ENCODE measurements around the gene DDHD1.

DDHD1 gene

DNA sequence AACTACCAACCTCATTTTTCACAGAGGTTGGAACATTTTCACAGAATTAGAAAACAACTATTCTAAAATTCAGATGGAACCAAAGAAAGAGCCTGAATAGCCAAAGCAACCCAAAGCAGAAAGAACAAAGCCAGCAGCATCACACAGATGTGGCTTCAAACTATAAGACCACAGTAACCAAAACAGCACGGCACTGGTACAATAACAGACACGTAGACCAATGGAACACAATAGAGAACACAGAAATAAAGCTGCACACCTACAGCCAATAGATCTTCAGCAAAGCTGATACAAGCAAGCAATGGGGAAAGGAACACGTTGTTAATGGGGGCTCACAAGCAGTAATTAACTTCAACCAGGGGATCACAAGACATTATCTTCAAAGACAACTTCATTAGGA lies 114.5 kb downstream of the DDHD1 start:
- no peak for DNase-seq (ENCODE audit: extremely low read depth, insufficient read length)
- H3K27me3 ChIP-seq (replicated peaks; ENCODE audit: control insufficient read depth, insufficient read depth, low read length): no peaks in the 10 kb centered on the region
- H3K4me3 ChIP-seq (replicated peaks; ENCODE audit: low read depth, low read length): no peak overlapping the region
- TF ChIP-seq, protein P1, sequence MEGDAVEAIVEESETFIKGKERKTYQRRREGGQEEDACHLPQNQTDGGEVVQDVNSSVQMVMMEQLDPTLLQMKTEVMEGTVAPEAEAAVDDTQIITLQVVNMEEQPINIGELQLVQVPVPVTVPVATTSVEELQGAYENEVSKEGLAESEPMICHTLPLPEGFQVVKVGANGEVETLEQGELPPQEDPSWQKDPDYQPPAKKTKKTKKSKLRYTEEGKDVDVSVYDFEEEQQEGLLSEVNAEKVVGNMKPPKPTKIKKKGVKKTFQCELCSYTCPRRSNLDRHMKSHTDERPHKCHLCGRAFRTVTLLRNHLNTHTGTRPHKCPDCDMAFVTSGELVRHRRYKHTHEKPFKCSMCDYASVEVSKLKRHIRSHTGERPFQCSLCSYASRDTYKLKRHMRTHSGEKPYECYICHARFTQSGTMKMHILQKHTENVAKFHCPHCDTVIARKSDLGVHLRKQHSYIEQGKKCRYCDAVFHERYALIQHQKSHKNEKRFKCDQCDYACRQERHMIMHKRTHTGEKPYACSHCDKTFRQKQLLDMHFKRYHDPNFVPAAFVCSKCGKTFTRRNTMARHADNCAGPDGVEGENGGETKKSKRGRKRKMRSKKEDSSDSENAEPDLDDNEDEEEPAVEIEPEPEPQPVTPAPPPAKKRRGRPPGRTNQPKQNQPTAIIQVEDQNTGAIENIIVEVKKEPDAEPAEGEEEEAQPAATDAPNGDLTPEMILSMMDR (IDR thresholded peaks at IDR 0.05; ENCODE audit: insufficient read depth, low read length, poor library complexity, severe bottlenecking): no peak
- peaks cover 11% of the 10 kb centered on the region for H3K36me3 ChIP-seq (ENCODE audit: control insufficient read depth, insufficient read depth, low read length)

- TF ChIP-seq, protein P1 (IDR thresholded peaks at IDR 0.05; ENCODE audit: insufficient read depth, low read length, poor library complexity, severe bottlenecking): no peak
- DNase-seq (ENCODE audit: extremely low read depth, insufficient read length): no peak
Measured at GRCh38 chr14:53037016-53037415, 116.1 kb downstream of the DDHD1 start.

DNA sequence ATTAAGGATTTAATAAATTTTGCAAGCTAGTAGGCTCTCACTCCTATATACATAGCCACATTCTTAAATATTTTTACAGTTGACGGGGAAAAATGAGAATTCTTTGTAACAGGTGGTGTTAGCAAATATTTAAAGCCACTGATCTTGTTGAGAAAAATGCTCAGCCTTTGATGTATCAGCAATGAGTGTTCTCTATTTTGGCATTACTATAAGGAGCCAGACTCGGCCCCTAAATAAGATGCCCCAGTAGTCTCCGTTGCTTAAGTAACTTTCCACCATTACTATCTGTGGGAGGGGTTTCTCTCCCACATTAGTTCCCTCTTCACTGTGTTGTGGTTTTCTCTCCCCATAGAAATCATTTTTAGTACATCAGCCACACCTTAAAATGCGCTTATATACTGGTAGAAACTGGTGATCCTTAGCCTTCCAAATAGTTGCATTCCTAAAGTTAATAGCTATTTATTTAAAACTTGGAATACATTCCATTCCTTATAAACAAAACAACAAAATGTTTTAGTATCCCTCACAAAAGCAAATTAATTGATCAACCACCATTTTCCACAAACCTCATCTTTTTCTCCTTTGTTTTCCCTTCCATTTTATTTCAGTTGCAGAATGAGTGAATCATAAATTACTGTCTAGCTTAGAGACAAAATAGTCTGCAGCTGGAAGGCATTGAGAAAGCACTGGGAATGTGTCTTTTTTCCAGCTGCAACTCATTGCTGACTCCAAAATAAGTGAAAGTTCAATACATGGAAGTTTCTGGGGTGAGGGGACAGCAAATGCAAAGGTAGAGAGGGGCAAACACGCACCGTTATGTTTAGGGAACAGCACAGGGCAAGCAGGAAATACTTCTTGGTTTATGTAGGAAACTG lies 117.5 kb downstream of the DDHD1 start:
- Histone ChIP-seq H3K4me3 (replicated peaks; ENCODE audit: low read depth, low read length) (no peak overlapping the region), H3K36me3 (ENCODE audit: control insufficient read depth, insufficient read depth, low read length) (peaks cover 7% of the 10 kb centered on the region), H3K27me3 (replicated peaks; ENCODE audit: control insufficient read depth, insufficient read depth, low read length) (no peaks in the 10 kb centered on the region)
- no peak for DNase-seq (ENCODE audit: extremely low read depth, insufficient read length)
- TF ChIP-seq, protein P1 (IDR thresholded peaks at IDR 0.05; ENCODE audit: insufficient read depth, low read length, poor library complexity, severe bottlenecking): no peak

More at GRCh38 chr14:53037016-53037415, 116.1 kb downstream of the DDHD1 start:
- Histone ChIP-seq H3K4me3 (replicated peaks; ENCODE audit: low read depth, low read length) (no peak overlapping the region), H3K36me3 (ENCODE audit: control insufficient read depth, insufficient read depth, low read length) (peaks cover 8% of the 10 kb centered on the region), H3K27me3 (replicated peaks; ENCODE audit: control insufficient read depth, insufficient read depth, low read length) (no peaks in the 10 kb centered on the region)

DNA sequence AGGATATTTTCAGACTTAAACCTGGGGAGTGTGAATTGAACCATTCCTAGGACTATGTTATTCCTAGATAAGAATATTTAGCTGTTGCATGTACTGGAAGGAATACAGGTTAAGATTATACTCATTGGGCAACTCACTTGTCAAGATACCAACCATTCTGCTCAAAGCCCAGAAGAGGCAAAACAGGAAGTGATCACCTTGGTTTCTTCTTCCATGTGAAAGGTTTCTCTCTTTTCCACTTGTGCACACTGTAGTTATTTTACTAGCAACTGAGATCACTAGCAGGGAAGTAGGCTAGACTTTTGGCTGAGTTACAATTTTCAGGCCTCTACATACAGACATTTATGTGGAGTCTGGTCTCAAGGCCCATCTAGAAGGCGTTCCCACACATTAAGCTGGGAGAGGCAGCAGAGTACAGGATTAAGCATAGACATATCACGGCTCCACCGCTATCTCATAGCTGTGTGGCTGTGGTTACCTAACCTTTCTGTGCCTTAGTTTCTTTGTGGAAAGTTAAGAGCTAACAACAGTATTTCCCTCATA lies 118.4 kb downstream of the DDHD1 start:
- DNase-seq (ENCODE audit: extremely low read depth, insufficient read length): no peak
- Histone ChIP-seq H3K4me3 (replicated peaks; ENCODE audit: low read depth, low read length) (no peak overlapping the region), H3K27me3 (replicated peaks; ENCODE audit: control insufficient read depth, insufficient read depth, low read length) (no peaks in the 10 kb centered on the region), H3K36me3 (ENCODE audit: control insufficient read depth, insufficient read depth, low read length) (peaks cover 6% of the 10 kb centered on the region)
- TF ChIP-seq, protein P1 (IDR thresholded peaks at IDR 0.05; ENCODE audit: insufficient read depth, low read length, poor library complexity, severe bottlenecking): no peak

DNA sequence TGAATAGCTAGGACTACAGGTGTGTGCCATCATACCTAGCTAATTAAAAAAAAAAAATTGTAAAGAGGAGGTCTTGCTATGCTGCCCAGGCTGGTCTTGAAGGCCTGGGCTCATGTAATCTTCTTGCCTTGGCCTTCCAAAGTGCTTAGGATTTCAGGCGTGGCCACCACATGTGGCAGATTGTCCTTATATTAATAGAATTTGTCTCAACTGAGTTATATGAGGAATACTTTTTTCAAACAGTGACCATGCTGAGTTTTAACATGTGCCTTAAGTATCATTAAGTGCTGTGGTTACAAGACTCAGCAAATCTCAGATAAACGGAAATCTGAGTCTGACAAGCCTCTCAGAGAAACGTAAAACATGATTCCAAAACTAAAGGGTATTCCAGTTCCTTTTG lies 119.1 kb downstream of the DDHD1 start:
- TF ChIP-seq, protein P1 (IDR thresholded peaks at IDR 0.05; ENCODE audit: insufficient read depth, low read length, poor library complexity, severe bottlenecking): no peak
- Histone ChIP-seq H3K36me3 (ENCODE audit: control insufficient read depth, insufficient read depth, low read length) (peaks cover 5% of the 10 kb centered on the region), H3K27me3 (replicated peaks; ENCODE audit: control insufficient read depth, insufficient read depth, low read length) (no peaks in the 10 kb centered on the region), H3K4me3 (replicated peaks; ENCODE audit: low read depth, low read length) (no peak overlapping the region)
- no peak for DNase-seq (ENCODE audit: extremely low read depth, insufficient read length)

Measured in GM06990 (cell line).